Stimulated activated CD8-positive, alpha-beta memory T cell treated with anti-CD3 and anti-CD28 coated beads, Interleukin-12 subunit alpha, Interleukin-12 subunit beta, amount 100 ng/mL, for 1 hour (primary cell): Measurements from ENCODE around the gene FBXO40.

Experiments used
- DNase-seq: peaks from one replicate; pipeline ENCODE4 v3.0.0-alpha.2; 2020; ENCODE audit warnings: low read depth

FBXO40 gene

GRCh38 chr3:121619691-121620090, 26.5 kb downstream of the FBXO40 start:
- DNase-seq: no peak

GRCh38 chr3:121621491-121621890, 28.3 kb downstream of the FBXO40 start:
- DNase-seq: no peak

GRCh38 chr3:121624147-121624899, 31.1 kb downstream of the FBXO40 start:
- DNase-seq: no peak

GRCh38 chr3:121626495-121626894, 33.3 kb downstream of the FBXO40 start:
- no peak for DNase-seq

- no peak for DNase-seq
Observed at GRCh38 chr3:121627211-121627610, 34.0 kb downstream of the FBXO40 start.

GRCh38 chr3:121627622-121628021, 34.4 kb downstream of the FBXO40 start:
- DNase-seq: no peak

- DNase-seq: no peak
Observed at GRCh38 chr3:121629601-121630000, 36.4 kb downstream of the FBXO40 start.

GRCh38 chr3:121630355-121630754, 37.2 kb downstream of the FBXO40 start:
- no peak for DNase-seq

GRCh38 chr3:121637922-121638321, 44.7 kb downstream of the FBXO40 start:
- no peak for DNase-seq

- no peak for DNase-seq
Observed at GRCh38 chr3:121641127-121641526, 47.9 kb downstream of the FBXO40 start.

- no peak for DNase-seq
Observed at GRCh38 chr3:121642601-121643314, 49.6 kb downstream of the FBXO40 start.

GRCh38 chr3:121645054-121645453, 51.9 kb downstream of the FBXO40 start:
- no peak for DNase-seq

GRCh38 chr3:121648219-121648958, 55.2 kb downstream of the FBXO40 start:
- DNase-seq: no peak

- DNase-seq: no peak
Observed at GRCh38 chr3:121649645-121650044, 56.5 kb downstream of the FBXO40 start.

- no peak for DNase-seq
Observed at GRCh38 chr3:121651684-121652083, 58.5 kb downstream of the FBXO40 start.

- DNase-seq: no peak
Observed at GRCh38 chr3:121654493-121655385, 61.6 kb downstream of the FBXO40 start.

GRCh38 chr3:121658716-121659435, 65.7 kb downstream of the FBXO40 start:
- no peak for DNase-seq

GRCh38 chr3:121659586-121659985, 66.4 kb downstream of the FBXO40 start:
- no peak for DNase-seq

GRCh38 chr3:121660356-121661171, 67.4 kb downstream of the FBXO40 start, which contains the start of gene HCLS1:
TSS of gene HCLS1 (minus strand) at chr3:121660903. CDS start at chr3:121658347, 2,556 bp downstream.
- DNase-seq: peak; percentile 53

- DNase-seq: no peak
Observed at GRCh38 chr3:121661376-121661775, 68.2 kb downstream of the FBXO40 start.
